ENCODE measurements around the gene NR1I3. TPM values are rescaled to one million over a fixed set of nuclear protein-coding genes. Genes with fewer than 3 reads are reported as not detected.

The NR1I3 gene
- total RNA-seq, 1 experiment from 2014 or later, result not detected

DNA sequence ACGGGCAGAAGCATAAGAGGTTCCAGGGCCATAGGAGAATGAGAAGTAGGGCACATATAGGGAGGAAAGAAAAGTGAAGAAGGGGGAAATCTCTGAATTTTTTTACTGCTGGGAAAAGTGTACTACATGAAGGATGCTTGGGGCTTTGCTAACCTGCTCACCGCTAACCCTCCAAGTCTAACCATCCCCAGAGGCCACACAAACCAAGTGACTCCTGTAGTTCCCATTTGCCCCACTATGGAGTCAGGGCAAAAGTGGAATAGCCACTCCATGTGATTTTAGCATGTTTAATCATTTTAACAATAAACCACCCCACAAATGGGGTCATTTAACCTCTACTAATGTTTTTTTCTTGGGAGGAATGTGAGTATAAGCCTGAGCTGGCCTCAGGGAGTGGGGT, 47.1 kb upstream of the NR1I3 start:
- POLR2A ChIA-PET (ENCODE audit: unreplicated experiment), result no interaction called here
- DNase-seq, result no peak
- no peak overlapping the region for H3K4me2 ChIP-seq
- H3K79me2 ChIP-seq (ENCODE audit: low read depth), result no peaks in the 10 kb centered on the region
- H3K27me3 ChIP-seq (ENCODE audit: insufficient read depth, low read depth), result peaks cover 48% of the 10 kb centered on the region
- TF ChIP-seq CTCF (conservative IDR thresholded peaks at IDR 0.05) (no peak), EZH2 (IDR thresholded peaks at IDR 0.05; ENCODE audit: low read depth) (no peak)
- no peak overlapping the region for H3K27ac ChIP-seq
- no TSS peak for BruUV-seq (replicated peaks)
- no peak overlapping the region for H2AFZ ChIP-seq
- H3K9me2 ChIP-seq (ENCODE audit: insufficient read depth), result no peaks in the 10 kb centered on the region
- H3K4me3 ChIP-seq, result no peak overlapping the region
- H4K20me1 ChIP-seq (ENCODE audit: insufficient read depth), result no peaks in the 10 kb centered on the region
- H3K4me1 ChIP-seq (replicated peaks; ENCODE audit: insufficient read depth), result no peaks in the 10 kb centered on the region
- no peaks in the 10 kb centered on the region for H3K9me3 ChIP-seq (ENCODE audit: insufficient read depth, low read depth)
- no peaks in the 10 kb centered on the region for H3F3A ChIP-seq (ENCODE audit: insufficient read depth, low read depth)
- no peaks in the 10 kb centered on the region for H3K36me3 ChIP-seq (ENCODE audit: low read depth)
- CTCF ChIA-PET, result no interaction called here
- intact Hi-C loops (cut with micrococcal nuclease; ENCODE audit: unreplicated experiment), result no loop called here

GRCh38 chr1:161282991-161283390, 45.0 kb upstream of the NR1I3 start:
- Histone ChIP-seq H3K4me1 (replicated peaks; ENCODE audit: insufficient read depth) (no peaks in the 10 kb centered on the region), H3K4me2 (no peak overlapping the region), H3K9me2 (ENCODE audit: insufficient read depth) (no peaks in the 10 kb centered on the region), H3K36me3 (ENCODE audit: low read depth) (no peaks in the 10 kb centered on the region), H3K9me3 (ENCODE audit: insufficient read depth, low read depth) (no peaks in the 10 kb centered on the region), H2AFZ (no peak overlapping the region), H3K4me3 (no peak overlapping the region), H3K27ac (no peak overlapping the region), H3F3A (ENCODE audit: insufficient read depth, low read depth) (no peaks in the 10 kb centered on the region), H3K27me3 (ENCODE audit: insufficient read depth, low read depth) (peaks cover 55% of the 10 kb centered on the region), H4K20me1 (ENCODE audit: insufficient read depth) (no peaks in the 10 kb centered on the region), H3K79me2 (ENCODE audit: low read depth) (no peaks in the 10 kb centered on the region)
- ChIA-PET CTCF (no interaction called here), POLR2A (ENCODE audit: unreplicated experiment) (no interaction called here)
- no TSS peak for BruUV-seq (replicated peaks)
- no peak for DNase-seq
- TF ChIP-seq CTCF (conservative IDR thresholded peaks at IDR 0.05), result no peak
- no peak for TF ChIP-seq EZH2 (IDR thresholded peaks at IDR 0.05; ENCODE audit: low read depth)
- intact Hi-C loops (cut with micrococcal nuclease; ENCODE audit: unreplicated experiment), result no loop called here

DNA sequence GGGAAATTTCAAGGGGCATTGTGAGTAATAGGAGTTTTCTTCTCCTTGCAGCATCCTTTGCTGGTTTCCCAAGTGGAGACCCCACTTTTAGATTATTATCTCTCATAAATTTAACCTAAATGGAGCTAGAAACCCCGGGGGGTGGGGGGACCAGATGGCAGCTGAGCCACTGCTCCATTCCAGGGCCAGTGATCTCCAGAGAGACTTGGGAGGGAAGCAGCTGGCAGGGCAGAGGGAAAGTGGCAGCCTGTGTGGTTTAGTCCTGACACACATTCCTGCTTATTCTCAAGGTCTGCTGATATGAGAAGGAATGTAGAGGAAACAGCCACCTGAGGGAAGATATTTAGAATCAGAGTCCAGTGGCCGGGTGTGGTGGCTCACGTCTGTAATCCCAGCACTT, 36.9 kb upstream of the NR1I3 start:
- Histone ChIP-seq H4K20me1 (ENCODE audit: insufficient read depth) (no peaks in the 10 kb centered on the region), H3K36me3 (ENCODE audit: low read depth) (no peaks in the 10 kb centered on the region), H3K4me2 (no peak overlapping the region), H3F3A (ENCODE audit: insufficient read depth, low read depth) (no peaks in the 10 kb centered on the region), H3K9me2 (ENCODE audit: insufficient read depth) (no peaks in the 10 kb centered on the region), H3K4me1 (replicated peaks; ENCODE audit: insufficient read depth) (no peaks in the 10 kb centered on the region), H3K4me3 (no peak overlapping the region), H3K79me2 (ENCODE audit: low read depth) (no peaks in the 10 kb centered on the region), H3K27ac (no peak overlapping the region), H3K9me3 (ENCODE audit: insufficient read depth, low read depth) (no peaks in the 10 kb centered on the region), H3K27me3 (ENCODE audit: insufficient read depth, low read depth) (peaks cover 7% of the 10 kb centered on the region; the same call in 1 of the 2 replicates), H2AFZ (no peak overlapping the region)
- ChIA-PET CTCF (no interaction called here), POLR2A (ENCODE audit: unreplicated experiment) (no interaction called here)
- no peak for DNase-seq
- no TSS peak for BruUV-seq (replicated peaks)
- TF ChIP-seq EZH2 (IDR thresholded peaks at IDR 0.05; ENCODE audit: low read depth) (no peak), CTCF (conservative IDR thresholded peaks at IDR 0.05) (no peak)
- intact Hi-C loops (cut with micrococcal nuclease; ENCODE audit: unreplicated experiment), result no loop called here

Data from PC-9 (cell line).